ENCODE data around the gene EGFLAM.
A peak's percentile ranks its signal among the peaks of the same experiment; 100 is the strongest.

The EGFLAM gene

DNA sequence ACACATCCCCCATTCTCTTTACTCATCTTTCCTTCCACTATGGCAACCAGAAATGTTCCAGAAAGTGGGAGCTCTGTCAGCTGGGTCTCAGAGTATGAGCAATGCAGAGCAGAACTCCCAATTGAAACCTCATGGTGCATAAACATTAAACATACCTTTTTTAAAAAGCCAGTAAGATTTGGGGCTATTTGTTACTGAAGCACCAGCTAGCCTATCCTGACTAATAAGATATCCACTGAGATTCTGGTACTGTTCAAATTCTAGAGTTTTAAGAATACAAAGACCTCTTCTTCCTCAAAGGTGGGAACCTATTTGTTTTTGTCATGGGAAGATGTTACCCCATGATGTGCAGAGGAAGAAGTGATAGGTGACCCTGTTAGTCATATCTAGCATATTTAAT, 46.1 kb upstream of the EGFLAM start:
- no peak overlapping the region for H2AFZ ChIP-seq (ENCODE audit: insufficient read depth, low read length, poor library complexity)
- no peaks in the 10 kb centered on the region for H3K27me3 ChIP-seq (ENCODE audit: insufficient read depth, low read length)
- H3K4me1 ChIP-seq (ENCODE audit: control insufficient read depth in 1 of 2, insufficient read depth in 2 of 2, low read length in 2 of 2): no peaks in the 10 kb centered on the region
- no peak overlapping the region for H3K14ac ChIP-seq (ENCODE audit: low read length)
- H3K9me3 ChIP-seq (ENCODE audit: insufficient read depth, low read depth, low read length): no peaks in the 10 kb centered on the region
- H3K23ac ChIP-seq (ENCODE audit: low read length): no peak overlapping the region
- no peak overlapping the region for H4K8ac ChIP-seq (ENCODE audit: low read depth, low read length)
- no peak overlapping the region for H3K4me3 ChIP-seq (ENCODE audit: low read depth, low read length)
- no peak overlapping the region for H3K27ac ChIP-seq (ENCODE audit: low read depth, low read length)
- H2BK120ac ChIP-seq (ENCODE audit: insufficient read depth, low read length, poor library complexity): no peak overlapping the region
- no peak overlapping the region for H2AK5ac ChIP-seq (ENCODE audit: low read length)
- H3K79me1 ChIP-seq (ENCODE audit: low read length): no peaks in the 10 kb centered on the region
- DNase-seq: no peak
- H2BK12ac ChIP-seq (ENCODE audit: low read length): no peak overlapping the region
- H2BK5ac ChIP-seq (ENCODE audit: low read depth, low read length, poor library complexity): no peak overlapping the region
- H3K4me2 ChIP-seq (ENCODE audit: low read length): no peak overlapping the region
- no peak overlapping the region for H3K9ac ChIP-seq (ENCODE audit: low read length)
- no peaks in the 10 kb centered on the region for H3K36me3 ChIP-seq (ENCODE audit: control insufficient read depth in 1 of 2, insufficient read depth in 2 of 2, low read length in 2 of 2)
- no peak overlapping the region for H4K12ac ChIP-seq (ENCODE audit: low read depth, low read length)
- no peak overlapping the region for H3K4ac ChIP-seq (ENCODE audit: low read depth, low read length)
- H3K18ac ChIP-seq (ENCODE audit: low read length): no peak overlapping the region
- H4K91ac ChIP-seq (ENCODE audit: low read depth, low read length): no peak overlapping the region
- no peaks in the 10 kb centered on the region for H3K79me2 ChIP-seq (ENCODE audit: control insufficient read depth, insufficient read depth, low read length, poor library complexity)

GRCh38 chr5:38226091-38226490, 32.3 kb upstream of the EGFLAM start:
- Histone ChIP-seq H4K8ac (ENCODE audit: low read depth, low read length) (no peak overlapping the region), H3K9me3 (ENCODE audit: insufficient read depth, low read depth, low read length) (no peaks in the 10 kb centered on the region), H2BK12ac (ENCODE audit: low read length) (no peak overlapping the region), H3K27me3 (ENCODE audit: insufficient read depth, low read length) (no peaks in the 10 kb centered on the region), H3K9ac (ENCODE audit: low read length) (no peak overlapping the region), H2AFZ (ENCODE audit: insufficient read depth, low read length, poor library complexity) (no peak overlapping the region), H3K27ac (ENCODE audit: low read depth, low read length) (no peak overlapping the region), H4K91ac (ENCODE audit: low read depth, low read length) (no peak overlapping the region), H3K4ac (ENCODE audit: low read depth, low read length) (no peak overlapping the region), H3K36me3 (ENCODE audit: control insufficient read depth in 1 of 2, insufficient read depth in 2 of 2, low read length in 2 of 2) (no peaks in the 10 kb centered on the region), H3K4me3 (ENCODE audit: low read depth, low read length) (no peak overlapping the region), H4K12ac (ENCODE audit: low read depth, low read length) (no peak overlapping the region), H2AK5ac (ENCODE audit: low read length) (no peak overlapping the region), H2BK120ac (ENCODE audit: insufficient read depth, low read length, poor library complexity) (no peak overlapping the region), H3K4me1 (ENCODE audit: control insufficient read depth in 1 of 2, insufficient read depth in 2 of 2, low read length in 2 of 2) (no peaks in the 10 kb centered on the region), H3K14ac (ENCODE audit: low read length) (no peak overlapping the region), H3K18ac (ENCODE audit: low read length) (no peak overlapping the region), H3K79me2 (ENCODE audit: control insufficient read depth, insufficient read depth, low read length, poor library complexity) (no peaks in the 10 kb centered on the region), H3K79me1 (ENCODE audit: low read length) (no peaks in the 10 kb centered on the region), H3K23ac (ENCODE audit: low read length) (no peak overlapping the region), H3K4me2 (ENCODE audit: low read length) (no peak overlapping the region), H2BK5ac (ENCODE audit: low read depth, low read length, poor library complexity) (no peak overlapping the region)
- DNase-seq: peak in 1 of 2 donors; percentile 15
- WGBS (ENCODE audit: extremely low coverage, insufficient coverage, insufficient read length): no CpG with 5 or more reads among the region's 7 CpGs

- Histone ChIP-seq H3K27ac (ENCODE audit: low read depth, low read length) (no peak overlapping the region), H3K36me3 (ENCODE audit: control insufficient read depth in 1 of 2, insufficient read depth in 2 of 2, low read length in 2 of 2) (no peaks in the 10 kb centered on the region), H3K79me1 (ENCODE audit: low read length) (no peaks in the 10 kb centered on the region), H4K91ac (ENCODE audit: low read depth, low read length) (no peak overlapping the region), H3K79me2 (ENCODE audit: control insufficient read depth, insufficient read depth, low read length, poor library complexity) (no peaks in the 10 kb centered on the region), H3K18ac (ENCODE audit: low read length) (no peak overlapping the region), H2AK5ac (ENCODE audit: low read length) (no peak overlapping the region), H3K4me2 (ENCODE audit: low read length) (no peak overlapping the region), H3K9ac (ENCODE audit: low read length) (no peak overlapping the region), H4K12ac (ENCODE audit: low read depth, low read length) (no peak overlapping the region), H3K4ac (ENCODE audit: low read depth, low read length) (no peak overlapping the region), H2BK12ac (ENCODE audit: low read length) (no peak overlapping the region), H2BK5ac (ENCODE audit: low read depth, low read length, poor library complexity) (no peak overlapping the region), H3K9me3 (ENCODE audit: insufficient read depth, low read depth, low read length) (no peaks in the 10 kb centered on the region), H2BK120ac (ENCODE audit: insufficient read depth, low read length, poor library complexity) (no peak overlapping the region), H3K4me3 (ENCODE audit: low read depth, low read length) (no peak overlapping the region), H2AFZ (ENCODE audit: insufficient read depth, low read length, poor library complexity) (no peak overlapping the region), H3K23ac (ENCODE audit: low read length) (no peak overlapping the region), H3K27me3 (ENCODE audit: insufficient read depth, low read length) (no peaks in the 10 kb centered on the region), H3K14ac (ENCODE audit: low read length) (no peak overlapping the region), H4K8ac (ENCODE audit: low read depth, low read length) (no peak overlapping the region), H3K4me1 (ENCODE audit: control insufficient read depth in 1 of 2, insufficient read depth in 2 of 2, low read length in 2 of 2) (no peaks in the 10 kb centered on the region)
- WGBS (ENCODE audit: extremely low coverage, insufficient coverage, insufficient read length): no CpG with 5 or more reads among the region's 6 CpGs
- no peak for DNase-seq
Measured at GRCh38 chr5:38228914-38229313, 29.4 kb upstream of the EGFLAM start.

- Histone ChIP-seq H2AFZ (ENCODE audit: insufficient read depth, low read length, poor library complexity) (no peak overlapping the region), H3K9ac (ENCODE audit: low read length) (no peak overlapping the region), H2BK120ac (ENCODE audit: insufficient read depth, low read length, poor library complexity) (no peak overlapping the region), H3K4me3 (ENCODE audit: low read depth, low read length) (no peak overlapping the region), H3K4me2 (ENCODE audit: low read length) (no peak overlapping the region), H2AK5ac (ENCODE audit: low read length) (no peak overlapping the region), H3K14ac (ENCODE audit: low read length) (no peak overlapping the region), H2BK12ac (ENCODE audit: low read length) (no peak overlapping the region), H3K27me3 (ENCODE audit: insufficient read depth, low read length) (no peaks in the 10 kb centered on the region), H3K4ac (ENCODE audit: low read depth, low read length) (no peak overlapping the region), H4K8ac (ENCODE audit: low read depth, low read length) (no peak overlapping the region), H3K23ac (ENCODE audit: low read length) (no peak overlapping the region), H3K79me1 (ENCODE audit: low read length) (no peaks in the 10 kb centered on the region), H3K4me1 (ENCODE audit: control insufficient read depth in 1 of 2, insufficient read depth in 2 of 2, low read length in 2 of 2) (no peaks in the 10 kb centered on the region), H3K18ac (ENCODE audit: low read length) (no peak overlapping the region), H3K79me2 (ENCODE audit: control insufficient read depth, insufficient read depth, low read length, poor library complexity) (no peaks in the 10 kb centered on the region), H3K36me3 (ENCODE audit: control insufficient read depth in 1 of 2, insufficient read depth in 2 of 2, low read length in 2 of 2) (no peaks in the 10 kb centered on the region), H4K12ac (ENCODE audit: low read depth, low read length) (no peak overlapping the region), H2BK5ac (ENCODE audit: low read depth, low read length, poor library complexity) (no peak overlapping the region), H4K91ac (ENCODE audit: low read depth, low read length) (no peak overlapping the region), H3K27ac (ENCODE audit: low read depth, low read length) (no peak overlapping the region), H3K9me3 (ENCODE audit: insufficient read depth, low read depth, low read length) (peaks cover 6% of the 10 kb centered on the region)
- no CpG with 5 or more reads among the region's 4 CpGs for WGBS (ENCODE audit: extremely low coverage, insufficient coverage, insufficient read length)
- DNase-seq: no peak
Measured at GRCh38 chr5:38234737-38235136, 23.6 kb upstream of the EGFLAM start.
